Neural cell (in vitro differentiated cells): ENCODE results near the gene KRTAP3-3.

Experiments used
- EZH2 ChIP-seq: fragments of 200-600, 300-800 bp; shearing (Covaris generic), sonication (generic); IDR thresholded peaks from 2 replicates; pipeline ENCODE4 v1.6.1; 2014; ENCODE audit warnings: antibody characterized with exemption, low read length, borderline replicate concordance, mild to moderate bottlenecking; ENCODE audit not compliant: insufficient read depth, poor library complexity, severe bottlenecking
- MXI1 ChIP-seq: fragments of 450-650 bp; conservative IDR thresholded peaks from 2 replicates; pipeline ENCODE4 v1.6.1; 2014; ENCODE audit warnings: antibody characterized with exemption, mild to moderate bottlenecking; ENCODE audit not compliant: poor library complexity, severe bottlenecking
- TF ChIP-seq, protein P1 (sequence below): fragments of 450-650 bp; IDR thresholded peaks from 2 replicates; pipeline ENCODE4 v1.5.1; 2014; ENCODE audit warnings: antibody characterized with exemption, mild to moderate bottlenecking, moderate library complexity; ENCODE audit not compliant: poor library complexity, severe bottlenecking

DNA sequence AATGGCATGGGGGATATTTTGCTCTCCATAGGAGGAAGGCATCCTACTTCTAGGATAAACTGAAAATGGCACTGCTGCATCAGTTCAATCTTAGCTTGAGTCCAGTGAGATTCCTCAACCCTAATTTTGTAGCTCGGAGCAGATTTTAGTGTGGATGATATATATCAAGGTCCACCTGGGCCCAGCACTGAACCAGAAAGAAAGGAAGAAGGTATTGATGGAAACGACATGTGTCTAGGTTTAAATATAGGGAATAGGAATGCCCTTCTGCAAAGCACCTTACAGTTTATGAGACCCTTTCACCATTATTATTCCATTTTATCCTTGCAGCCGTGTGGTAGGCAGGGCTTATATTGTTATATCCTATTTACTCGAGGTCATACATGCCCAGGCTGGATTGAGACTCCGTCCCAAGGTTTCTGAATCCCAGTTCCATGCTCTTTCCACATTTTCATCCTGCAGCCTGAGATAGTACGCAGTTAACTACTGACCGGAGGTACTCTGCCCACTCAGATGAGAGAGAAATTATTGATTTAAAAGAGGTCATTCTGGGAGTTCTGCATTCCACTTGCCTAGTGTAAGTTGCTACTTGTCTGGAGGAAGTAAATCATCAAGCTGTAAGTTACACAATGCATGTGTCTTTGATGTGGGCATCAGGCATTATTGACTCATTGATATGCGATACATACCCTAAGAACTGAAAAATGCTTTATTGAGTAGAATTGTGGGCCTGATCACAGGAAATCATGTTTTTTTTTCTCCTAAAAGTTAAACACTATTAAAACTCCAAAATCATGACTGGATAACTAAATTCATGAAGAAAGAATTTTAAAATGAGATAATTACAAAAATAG lies 37.3 kb downstream of the KRTAP3-3 start:
- TF ChIP-seq MXI1 (no peak), EZH2 (no peak)
- TF ChIP-seq, protein P1, sequence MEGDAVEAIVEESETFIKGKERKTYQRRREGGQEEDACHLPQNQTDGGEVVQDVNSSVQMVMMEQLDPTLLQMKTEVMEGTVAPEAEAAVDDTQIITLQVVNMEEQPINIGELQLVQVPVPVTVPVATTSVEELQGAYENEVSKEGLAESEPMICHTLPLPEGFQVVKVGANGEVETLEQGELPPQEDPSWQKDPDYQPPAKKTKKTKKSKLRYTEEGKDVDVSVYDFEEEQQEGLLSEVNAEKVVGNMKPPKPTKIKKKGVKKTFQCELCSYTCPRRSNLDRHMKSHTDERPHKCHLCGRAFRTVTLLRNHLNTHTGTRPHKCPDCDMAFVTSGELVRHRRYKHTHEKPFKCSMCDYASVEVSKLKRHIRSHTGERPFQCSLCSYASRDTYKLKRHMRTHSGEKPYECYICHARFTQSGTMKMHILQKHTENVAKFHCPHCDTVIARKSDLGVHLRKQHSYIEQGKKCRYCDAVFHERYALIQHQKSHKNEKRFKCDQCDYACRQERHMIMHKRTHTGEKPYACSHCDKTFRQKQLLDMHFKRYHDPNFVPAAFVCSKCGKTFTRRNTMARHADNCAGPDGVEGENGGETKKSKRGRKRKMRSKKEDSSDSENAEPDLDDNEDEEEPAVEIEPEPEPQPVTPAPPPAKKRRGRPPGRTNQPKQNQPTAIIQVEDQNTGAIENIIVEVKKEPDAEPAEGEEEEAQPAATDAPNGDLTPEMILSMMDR = no peak
